ENCODE data around the gene SMG1. TPM values are rescaled to one million over a fixed set of nuclear protein-coding genes. Genes with fewer than 3 reads are reported as not detected.
A peak's percentile ranks its signal among the peaks of the same experiment; 100 is the strongest.
"Not testable (repeated sequence)": the region's sequence is repeated elsewhere in the genome, so short reads cannot be mapped to it uniquely, and the experiment has no call there.

The SMG1 gene
- polyA plus RNA-seq (ENCODE audit: insufficient read length in 4 of 4): 10 to 100 TPM; 49.8 to 59.0 (median 53.3) TPM

DNA sequence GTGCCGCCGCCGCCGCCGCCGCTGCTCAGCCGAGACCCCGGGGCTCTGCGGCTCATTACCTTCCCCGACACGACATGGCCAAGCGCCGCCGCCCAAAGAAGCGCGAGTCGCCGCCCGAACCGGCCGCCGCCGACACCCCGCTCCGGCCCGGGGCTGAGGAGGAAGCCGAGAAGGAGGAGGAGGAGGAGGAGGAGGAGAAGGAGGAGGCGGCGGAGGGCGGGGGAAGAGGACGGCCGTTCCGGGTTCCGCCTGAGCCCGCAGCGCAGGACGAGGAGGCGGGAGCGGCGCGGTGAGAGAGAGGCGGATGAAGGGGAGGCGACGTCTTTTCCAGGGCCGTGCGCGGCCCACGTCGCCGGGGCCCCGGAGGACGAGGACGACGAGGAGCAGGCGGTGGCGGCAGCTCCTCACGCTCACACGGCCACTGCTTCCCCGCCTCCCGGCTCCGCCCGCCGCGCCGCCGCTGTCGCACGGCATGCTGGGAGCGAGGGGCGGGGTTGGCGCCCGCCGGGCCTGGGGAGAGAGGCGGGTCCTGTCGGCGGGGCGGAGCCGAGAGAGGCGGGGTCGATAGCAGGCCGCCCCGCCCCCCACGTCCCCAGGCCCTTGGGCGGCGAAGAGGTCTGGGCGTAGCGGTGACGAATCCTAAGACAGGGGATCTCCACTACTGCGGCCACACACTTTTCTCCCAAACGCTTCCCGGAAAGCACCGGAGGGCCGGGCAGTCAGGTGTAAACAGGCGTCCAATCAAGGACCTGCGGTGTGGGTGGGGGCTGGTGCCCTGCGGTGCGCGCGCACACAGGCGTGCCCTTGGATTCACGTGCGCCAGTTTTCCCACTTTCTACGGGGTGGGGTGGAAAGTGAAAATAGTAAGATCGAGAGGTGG is at the start of gene SMG1:
SMG1 (minus strand) TSS at position 423 of the 880 bp plus-strand sequence; CDS start at position 56, 367 bp downstream.
- peak; percentile 78 to 83 (median 80) for DNase-seq (ENCODE audit: low read depth in 4 of 4, low spot score in 3 of 4)

GRCh38 chr16:18975109-18975508 is 48.9 kb upstream of the SMG1 start:
- DNase-seq (ENCODE audit: low read depth in 4 of 4, low spot score in 3 of 4): no peak

GRCh38 chr16:18969855-18970240 is 43.6 kb upstream of the SMG1 start:
- no peak for DNase-seq (ENCODE audit: low read depth in 4 of 4, low spot score in 3 of 4)

GRCh38 chr16:18969050-18969854 is 43.0 kb upstream of the SMG1 start:
- peak; percentile 47 to 65 (median 62) for DNase-seq (ENCODE audit: low read depth in 4 of 4, low spot score in 3 of 4)

GRCh38 chr16:18966791-18967190 is 40.6 kb upstream of the SMG1 start:
- DNase-seq (ENCODE audit: low read depth in 4 of 4, low spot score in 3 of 4): no peak

DNA sequence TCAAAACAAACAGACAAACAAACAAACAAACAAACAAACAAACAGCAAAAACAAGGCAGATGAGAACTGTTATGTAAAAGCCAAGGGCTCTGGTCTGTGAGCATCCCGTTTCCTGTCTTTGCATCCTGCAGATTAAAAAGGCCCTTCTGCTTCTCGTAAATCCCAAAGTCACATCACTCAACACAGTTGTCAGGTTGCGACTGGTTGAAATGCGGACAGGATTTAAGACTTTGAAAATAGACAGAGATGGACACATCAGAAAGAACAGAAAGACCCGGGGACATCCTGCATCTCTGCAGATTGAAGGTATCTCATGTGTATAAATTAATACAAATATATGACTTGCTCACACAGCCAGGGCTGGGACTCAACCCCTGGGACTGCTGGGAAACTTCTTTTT is 39.3 kb upstream of the SMG1 start:
- DNase-seq (ENCODE audit: low read depth in 4 of 4, low spot score in 3 of 4): no peak

GRCh38 chr16:18959031-18959505 is 32.9 kb upstream of the SMG1 start:
- DNase-seq (ENCODE audit: low read depth in 4 of 4, low spot score in 3 of 4): no peak

DNA sequence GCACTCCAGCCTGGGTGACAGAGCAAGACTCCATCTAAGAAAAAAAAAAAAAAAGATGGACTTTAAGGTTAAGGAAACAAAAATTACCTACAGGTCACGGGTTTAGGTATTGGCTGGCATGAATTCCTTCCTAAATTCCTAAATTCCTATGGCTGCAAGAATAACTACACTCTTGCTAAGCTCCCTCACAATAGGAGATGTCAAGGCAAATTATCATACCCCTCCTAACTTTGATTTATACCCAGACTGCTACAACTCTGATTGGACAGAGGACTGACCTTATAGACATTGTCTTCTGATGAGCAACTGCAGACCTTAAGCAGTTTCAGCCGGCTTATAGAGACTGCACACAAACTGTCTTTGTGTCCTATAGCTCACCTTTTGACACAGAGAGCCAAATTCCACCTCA is 32.4 kb upstream of the SMG1 start:
- no peak for DNase-seq (ENCODE audit: low read depth in 4 of 4, low spot score in 3 of 4)

DNA sequence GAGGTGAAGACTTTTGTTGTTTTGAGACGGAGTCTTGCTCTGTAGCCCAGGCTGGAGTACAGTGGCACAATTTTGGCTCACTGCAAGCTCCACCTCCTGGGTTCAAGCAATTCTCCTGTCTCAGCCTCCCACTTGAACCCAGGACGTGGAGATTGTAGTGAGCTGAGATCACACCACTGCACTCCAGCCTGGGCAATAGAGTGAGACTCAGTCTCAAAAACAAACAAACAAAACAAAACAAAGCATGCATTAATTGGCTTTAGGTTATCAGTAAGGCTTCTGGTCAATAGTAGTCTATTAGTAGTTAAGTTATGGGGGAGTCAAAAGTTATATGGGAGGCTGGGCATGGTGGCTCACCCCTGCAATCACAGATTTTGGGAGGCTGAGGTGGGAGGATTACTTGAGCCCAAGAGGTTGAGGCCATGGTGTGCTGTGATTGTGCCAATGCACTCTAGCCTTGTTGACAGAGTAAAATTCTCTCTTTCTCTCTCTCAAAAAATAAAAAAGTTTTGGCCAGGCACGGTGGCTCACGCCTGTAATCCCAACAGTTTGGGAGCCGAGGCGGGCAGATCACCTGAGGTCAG is 30.5 kb upstream of the SMG1 start:
- not testable (repeated sequence) for DNase-seq (ENCODE audit: low read depth in 4 of 4, low spot score in 3 of 4)

GRCh38 chr16:18955874-18956580 is 29.8 kb upstream of the SMG1 start:
- not testable (repeated sequence) for DNase-seq (ENCODE audit: low read depth in 4 of 4, low spot score in 3 of 4)

GRCh38 chr16:18953547-18953946 is 27.3 kb upstream of the SMG1 start:
- DNase-seq (ENCODE audit: low read depth in 4 of 4, low spot score in 3 of 4): no peak

DNA sequence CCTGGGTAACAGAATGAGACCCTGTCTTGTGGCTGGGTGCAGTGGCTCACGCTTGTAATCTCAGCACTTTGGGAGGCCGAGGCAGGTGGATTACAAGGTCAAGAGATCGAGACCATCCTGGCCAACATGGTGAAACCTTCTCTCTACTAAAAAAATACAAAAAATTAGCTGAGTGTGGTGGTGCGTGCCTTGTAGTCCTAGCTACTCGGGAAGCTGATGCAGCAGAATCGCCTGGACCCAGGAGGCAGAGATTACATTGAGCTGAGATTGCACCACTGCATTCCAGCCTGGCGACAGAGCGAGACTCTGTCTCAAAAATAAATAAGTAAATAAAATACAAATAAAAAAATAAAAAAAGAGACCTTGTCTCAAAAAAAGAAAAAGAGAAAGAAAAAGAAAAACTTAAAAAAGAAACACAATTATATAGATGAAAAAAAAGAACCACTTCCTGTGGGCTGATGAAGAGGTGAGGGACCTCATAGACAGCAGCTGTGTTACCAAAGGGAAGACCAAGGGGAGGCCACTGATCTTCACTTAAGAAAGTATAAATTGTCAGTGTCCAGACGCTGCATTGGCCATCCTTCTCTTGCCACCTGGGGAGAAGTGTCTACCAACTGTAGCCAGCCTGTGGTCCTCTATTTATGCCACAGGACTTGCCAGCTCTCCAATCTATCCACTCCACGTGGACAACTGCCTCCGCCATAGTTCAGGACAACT is 24.4 kb upstream of the SMG1 start:
- DNase-seq (ENCODE audit: low read depth in 4 of 4, low spot score in 3 of 4): no peak

DNA sequence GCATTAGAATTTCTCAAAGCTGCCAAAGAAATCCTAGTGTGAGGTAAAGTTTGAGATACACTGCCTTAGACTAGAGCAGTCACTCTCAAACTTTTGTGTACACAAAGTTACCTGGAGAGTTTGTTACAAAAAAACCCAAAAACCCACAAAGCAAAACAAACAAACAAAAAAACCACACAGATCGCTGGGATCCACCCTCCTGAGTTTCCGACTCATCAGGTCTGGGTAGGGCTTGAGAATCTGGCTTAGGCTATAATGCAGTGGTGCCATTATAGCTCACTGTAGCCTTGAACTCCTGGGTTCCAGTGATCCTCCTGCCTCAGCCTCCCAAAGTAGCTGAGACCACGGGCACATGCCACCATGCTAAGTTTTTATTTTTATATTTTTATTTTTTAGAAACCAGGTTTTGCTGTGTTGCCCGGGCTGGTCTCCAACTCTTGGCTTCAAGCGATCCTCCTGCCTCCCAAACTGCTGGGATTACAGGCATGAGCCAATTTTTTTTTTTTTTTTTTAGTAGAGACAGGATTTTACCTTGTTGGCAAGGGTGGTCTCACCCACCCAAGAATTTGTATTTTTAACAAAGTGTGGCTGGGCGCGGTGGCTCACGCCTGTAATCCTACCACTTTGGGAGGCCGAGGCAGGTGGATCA is 22.3 kb upstream of the SMG1 start:
- DNase-seq (ENCODE audit: low read depth in 4 of 4, low spot score in 3 of 4): no peak

DNA sequence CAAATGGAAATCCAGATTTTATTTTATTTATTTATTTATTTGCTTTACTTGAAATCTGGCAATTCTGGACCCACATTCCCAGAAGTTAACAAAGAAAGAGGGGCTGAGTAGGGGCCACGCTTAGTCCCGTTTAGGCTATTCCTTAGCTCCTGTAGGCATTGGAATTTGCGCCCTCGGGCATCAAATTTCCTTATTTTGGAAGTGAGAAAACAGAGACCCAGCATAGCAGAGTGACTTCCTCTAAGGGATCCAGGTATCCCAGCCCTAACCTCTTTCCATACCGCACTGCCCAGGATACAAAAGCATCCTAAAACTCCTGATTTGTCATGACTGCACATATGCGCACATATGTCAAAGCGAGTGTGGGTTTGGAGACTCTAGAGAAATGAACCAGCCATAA is 19.0 kb upstream of the SMG1 start:
- no peak for DNase-seq (ENCODE audit: low read depth in 4 of 4, low spot score in 3 of 4)

DNA sequence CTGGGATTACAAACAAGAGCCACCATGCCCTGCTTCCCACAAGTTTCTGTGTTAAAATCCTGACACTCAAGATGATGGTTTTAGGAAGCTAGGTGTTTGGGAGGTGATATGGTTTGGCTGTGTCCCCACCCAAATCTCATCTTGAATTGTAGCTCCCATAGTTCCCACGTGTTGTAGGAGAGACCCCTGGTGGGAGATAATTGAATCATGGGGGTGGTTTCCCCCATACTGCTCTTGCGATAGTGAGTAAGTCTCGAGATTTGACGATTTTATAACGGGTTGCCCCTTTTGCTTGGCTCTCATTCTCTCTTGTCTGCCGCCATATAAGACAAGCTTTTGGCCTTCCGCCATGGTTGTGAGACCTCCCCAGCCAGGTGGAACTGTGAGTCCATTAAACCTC is 17.2 kb upstream of the SMG1 start:
- no peak for DNase-seq (ENCODE audit: low read depth in 4 of 4, low spot score in 3 of 4)

- DNase-seq (ENCODE audit: low read depth in 4 of 4, low spot score in 3 of 4): no peak
Observed at GRCh38 chr16:18942061-18942460, 15.9 kb upstream of the SMG1 start.

DNA sequence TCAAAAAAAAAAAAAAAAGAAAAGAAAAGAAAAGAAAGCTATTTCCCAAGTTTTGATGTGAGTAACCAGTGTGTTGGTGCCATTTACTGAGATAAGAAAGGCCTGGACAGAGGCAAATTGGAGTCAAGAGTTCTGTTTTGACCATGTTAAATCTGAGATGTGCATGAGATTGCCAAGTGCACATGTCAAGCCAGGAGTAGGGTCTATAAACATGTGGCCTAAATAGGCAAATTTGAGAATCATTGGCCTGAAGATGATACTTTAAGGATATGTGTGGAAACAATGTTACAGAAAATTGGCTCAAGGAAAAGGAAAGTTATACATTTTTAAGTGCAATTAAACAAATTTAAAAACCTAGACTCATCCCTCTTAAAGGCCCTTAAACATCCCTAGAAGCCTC is 15.3 kb upstream of the SMG1 start:
- no peak for DNase-seq (ENCODE audit: low read depth in 4 of 4, low spot score in 3 of 4)

- DNase-seq (ENCODE audit: low read depth in 4 of 4, low spot score in 3 of 4): no peak
Observed at GRCh38 chr16:18938986-18939385, 12.8 kb upstream of the SMG1 start.

GRCh38 chr16:18937390-18937789 is 11.2 kb upstream of the SMG1 start:
- DNase-seq (ENCODE audit: low read depth in 4 of 4, low spot score in 3 of 4): no peak
